Keratinocyte (primary cell): ENCODE measurements around the gene SPATC1L. TPM values are rescaled to one million over a fixed set of nuclear protein-coding genes. Genes with fewer than 3 reads are reported as not detected.

Source experiments
- DNase-seq: peaks from one replicate; pipeline ENCODE4 v3.0.0-alpha.2; 2011; ENCODE audit warnings: low read depth, missing footprints, low spot score
- FAIRE-seq: peaks from 2 replicates; lab custom pipeline; 2011; peaks lifted over from hg19 to GRCh38; lab: Jason Lieb, UNC
- H2AFZ ChIP-seq: 2 replicates; pipeline ENCODE4 v1.6.0; 2012; ENCODE audit warnings: low read length, control low read depth, inconsistent platforms; ENCODE audit not compliant: control insufficient read depth
- H3K27ac ChIP-seq: 2 replicates; pipeline ENCODE4 v1.5.1; 2011; ENCODE audit warnings: low read length; ENCODE audit not compliant: control insufficient read depth, insufficient read depth
- H3K27me3 ChIP-seq: 3 replicates; pipeline ENCODE4 v1.6.0; 2011; ENCODE audit warnings: low read length; ENCODE audit not compliant: control insufficient read depth, insufficient read depth; ENCODE audit errors: extremely low read depth
- H3K36me3 ChIP-seq, 2 experiments: 2 replicates in 1 of 2; 3 replicates in 1 of 2; pipeline ENCODE4 v1.5.1; 2011; ENCODE audit warnings: low read length in 2 of 2, mild to moderate bottlenecking in 1 of 2; ENCODE audit not compliant: control insufficient read depth in 2 of 2, insufficient read depth in 2 of 2; ENCODE audit errors: extremely low read depth in 1 of 2
- H3K4me1 ChIP-seq: 3 replicates; pipeline ENCODE4 v1.5.1; 2011; ENCODE audit warnings: low read length; ENCODE audit not compliant: control insufficient read depth, insufficient read depth; ENCODE audit errors: extremely low read depth
- H3K4me2 ChIP-seq: 3 replicates; pipeline ENCODE4 v1.6.0; 2011; ENCODE audit warnings: low read depth, low read length; ENCODE audit not compliant: control insufficient read depth, insufficient read depth; ENCODE audit errors: extremely low read depth
- H3K4me3 ChIP-seq, 3 experiments: fragments of 200-600 bp in 1 of 3; sonication (generic) in 1 of 3; 2 replicates in 2 of 3; 3 replicates in 1 of 3; pipeline ENCODE4 v1.5.1; 2011 to 2016; ENCODE audit warnings: low read length in 3 of 3, mild to moderate bottlenecking in 3 of 3, control low read depth in 2 of 3, inconsistent platforms in 1 of 3, low read depth in 1 of 3, mixed read lengths in 1 of 3, mixed run types in 1 of 3, moderate library complexity in 1 of 3; ENCODE audit not compliant: control insufficient read depth in 2 of 3, insufficient read depth in 2 of 3; ENCODE audit errors: extremely low read depth in 1 of 3
- H3K79me2 ChIP-seq: 2 replicates; pipeline ENCODE4 v1.6.0; 2012; ENCODE audit warnings: low read length; ENCODE audit not compliant: control insufficient read depth, insufficient read depth
- H3K9ac ChIP-seq: 3 replicates; pipeline ENCODE4 v1.6.0; 2011; ENCODE audit warnings: low read length; ENCODE audit not compliant: control insufficient read depth, insufficient read depth; ENCODE audit errors: extremely low read depth
- H3K9me1 ChIP-seq: 3 replicates; pipeline ENCODE4 v1.6.0; 2011; ENCODE audit warnings: low read length; ENCODE audit not compliant: control insufficient read depth, insufficient read depth; ENCODE audit errors: extremely low read depth
- H3K9me3 ChIP-seq: 2 replicates; pipeline ENCODE4 v1.5.1; 2012; ENCODE audit warnings: low read depth, low read length; ENCODE audit not compliant: control insufficient read depth
- H4K20me1 ChIP-seq: 3 replicates; pipeline ENCODE4 v1.6.0; 2011; ENCODE audit warnings: low read length; ENCODE audit not compliant: control insufficient read depth, insufficient read depth; ENCODE audit errors: extremely low read depth
- CTCF ChIP-seq, 3 experiments: IDR thresholded peaks in 1 of 3; conservative IDR thresholded peaks in 1 of 3; optimal IDR thresholded peaks in 1 of 3; 2 replicates in 2 of 3; 3 replicates in 1 of 3; pipeline versions ENCODE3 to v1.5.1; 2011; ENCODE audit warnings: low read length in 3 of 3, mild to moderate bottlenecking in 3 of 3, moderate library complexity in 2 of 3, control low read depth in 1 of 3, inconsistent platforms in 1 of 3; ENCODE audit not compliant: insufficient read depth in 2 of 3; ENCODE audit errors: extremely low read depth in 1 of 3
- EZH2 ChIP-seq: IDR thresholded peaks from one replicate; pipeline ENCODE4 v1.6.1; 2012; ENCODE audit warnings: inconsistent platforms, mild to moderate bottlenecking, low read length, moderate library complexity
- dilution Hi-C: fragments of 300-500 bp; cut with MboI; formaldehyde crosslinking; loops from one replicate; pipeline ENCODE4 v1.7.0; 2020; ENCODE audit warnings: low sequenced_read_pairs; ENCODE audit not compliant: extremely low pct_ligation_motif_present
- polyA plus RNA-seq, 5 experiments: library from polyadenylated mRNA; depleted of rRNA in 3 of 5; stranded (reverse) in 3 of 5; stranded (forward) in 1 of 5; unstranded in 1 of 5; fragments of >200 nt; gene quantifications; 1 replicate in 1 of 5; 2 replicates in 3 of 5; 3 replicates in 1 of 5; pipeline versions ENCODE4 v1.2.1 to v1.2.3, GENCODE V29; 2011 to 2012; ENCODE audit warnings: missing spikeins in 2 of 5, low read depth in 1 of 5, low replicate concordance in 1 of 5

SPATC1L gene
- polyA plus RNA-seq, 1 donor (not counting 4 experiments of a cell fraction or from before 2014, with no cell fraction given), result 1.3 TPM

- no peak for DNase-seq
- no peaks in the 10 kb centered on the region for H3K27me3 ChIP-seq
- H4K20me1 ChIP-seq, result no peaks in the 10 kb centered on the region
- no peaks in the 10 kb centered on the region for H3K9me1 ChIP-seq
- H3K4me2 ChIP-seq, result no peak within 1 kb of the TSS
- H3K27ac ChIP-seq, result no peak within 1 kb of the TSS
- no peaks in the 10 kb centered on the region for H3K4me1 ChIP-seq
- no peak within 1 kb of the TSS for H2AFZ ChIP-seq
- H3K9me3 ChIP-seq, result no peaks in the 10 kb centered on the region
- no peak for FAIRE-seq
- dilution Hi-C loops, result no loop called here
- H3K4me3 ChIP-seq, result no peak within 1 kb of the TSS
- H3K36me3 ChIP-seq, result no peaks in the 10 kb centered on the region
- H3K9ac ChIP-seq, result no peak within 1 kb of the TSS
- TF ChIP-seq EZH2 (no peak), CTCF (optimal IDR thresholded peaks at IDR 0.05 in 1 of 3, IDR thresholded peaks at IDR 0.05 in 1 of 3, conservative IDR thresholded peaks at IDR 0.05 in 1 of 3; ENCODE audit: extremely low read depth in 1 of 3, insufficient read depth in 2 of 3, low read length in 3 of 3) (no peak)
- H3K79me2 ChIP-seq, result no peaks in the 10 kb centered on the region
Measured at GRCh38 chr21:46155514-46156377, 28.5 kb downstream of the SPATC1L start, which contains the start of gene FTCD. FTCD (minus strand) TSS chr21:46155579; CDS start chr21:46155523, 56 bp downstream.

GRCh38 chr21:46154955-46155513, 29.2 kb downstream of the SPATC1L start:
- Histone ChIP-seq H3K9ac (no peak overlapping the region), H4K20me1 (no peaks in the 10 kb centered on the region), H3K9me3 (no peaks in the 10 kb centered on the region), H3K4me1 (no peaks in the 10 kb centered on the region), H3K27me3 (no peaks in the 10 kb centered on the region), H3K4me2 (no peak overlapping the region), H3K9me1 (no peaks in the 10 kb centered on the region), H2AFZ (no peak overlapping the region), H3K36me3 (no peaks in the 10 kb centered on the region), H3K79me2 (no peaks in the 10 kb centered on the region), H3K27ac (no peak overlapping the region), H3K4me3 (no peak overlapping the region)
- DNase-seq (no peak), FAIRE-seq (no peak)
- dilution Hi-C loops, result no loop called here
- TF ChIP-seq CTCF (optimal IDR thresholded peaks at IDR 0.05 in 1 of 3, IDR thresholded peaks at IDR 0.05 in 1 of 3, conservative IDR thresholded peaks at IDR 0.05 in 1 of 3; ENCODE audit: extremely low read depth in 1 of 3, insufficient read depth in 2 of 3, low read length in 3 of 3) (no peak), EZH2 (no peak)
